Activated gamma-delta T cell treated with anti-CD3 and anti-CD28 coated beads, Interleukin-2, amount 50 U/mL, for 16 hours (primary cell): ENCODE results near the gene ZFP92.
"Not testable (repeated sequence)": the region's sequence is repeated elsewhere in the genome, so short reads cannot be mapped to it uniquely, and the experiment has no call there.

Experiments
- DNase-seq: peaks from one replicate; pipeline ENCODE4 v3.0.0-alpha.2; 2020; ENCODE audit warnings: low read depth

Gene ZFP92, protein sequence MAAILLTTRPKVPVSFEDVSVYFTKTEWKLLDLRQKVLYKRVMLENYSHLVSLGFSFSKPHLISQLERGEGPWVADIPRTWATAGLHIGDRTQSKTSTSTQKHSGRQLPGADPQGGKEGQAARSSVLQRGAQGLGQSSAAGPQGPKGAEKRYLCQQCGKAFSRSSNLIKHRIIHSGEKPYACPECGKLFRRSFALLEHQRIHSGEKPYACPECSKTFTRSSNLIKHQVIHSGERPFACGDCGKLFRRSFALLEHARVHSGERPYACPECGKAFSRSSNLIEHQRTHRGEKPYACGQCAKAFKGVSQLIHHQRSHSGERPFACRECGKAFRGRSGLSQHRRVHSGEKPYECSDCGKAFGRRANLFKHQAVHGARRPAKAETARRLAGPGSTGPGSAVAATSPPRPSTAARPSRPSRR

DNA sequence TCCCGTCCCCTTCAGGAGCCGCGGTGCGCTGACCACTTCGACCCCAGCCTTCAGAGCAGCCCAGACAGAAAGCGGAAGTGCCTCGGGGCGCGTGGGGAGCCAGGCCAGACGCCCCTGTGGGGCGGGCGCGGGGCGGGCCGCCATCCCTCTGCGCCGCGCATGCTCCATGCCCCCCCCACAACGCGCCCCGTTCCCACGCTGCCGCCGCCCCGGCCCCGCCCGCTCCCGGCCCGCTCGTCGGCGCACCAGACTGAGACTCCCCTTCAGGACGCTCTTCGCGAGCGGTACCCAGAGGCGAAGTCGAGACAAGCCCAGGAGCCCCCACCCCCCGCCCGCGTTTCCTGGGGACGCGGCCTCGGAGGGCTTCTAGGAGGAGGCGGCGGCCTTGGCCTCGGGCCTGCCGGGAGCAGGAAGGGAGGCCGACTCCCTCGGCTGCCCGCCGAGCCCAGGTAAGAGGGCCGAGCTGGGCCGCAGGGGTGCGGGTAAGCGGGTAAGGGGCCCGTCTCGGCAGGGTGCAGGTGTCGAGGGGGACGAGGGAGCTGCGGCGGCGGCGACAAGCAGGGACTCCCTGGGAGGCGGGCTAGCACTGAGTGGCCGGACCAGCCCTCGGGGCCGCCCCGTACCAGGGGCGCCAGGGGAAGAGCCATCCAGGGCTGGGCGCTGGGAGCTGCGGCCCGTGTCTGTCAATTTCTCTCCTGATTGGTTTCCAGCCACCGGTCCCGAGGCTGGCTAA, at the start of gene ZFP92:
ZFP92 (plus strand) TSS at position 218 of the 733 bp plus-strand sequence. CDS start 6,851 bp downstream, outside the sequence.
- DNase-seq: peak; percentile 12

GRCh38 chrX:153361781-153362397, 49.4 kb upstream of the ZFP92 start:
- DNase-seq: no peak

GRCh38 chrX:153365670-153366069, 45.6 kb upstream of the ZFP92 start:
- DNase-seq: no peak

DNA sequence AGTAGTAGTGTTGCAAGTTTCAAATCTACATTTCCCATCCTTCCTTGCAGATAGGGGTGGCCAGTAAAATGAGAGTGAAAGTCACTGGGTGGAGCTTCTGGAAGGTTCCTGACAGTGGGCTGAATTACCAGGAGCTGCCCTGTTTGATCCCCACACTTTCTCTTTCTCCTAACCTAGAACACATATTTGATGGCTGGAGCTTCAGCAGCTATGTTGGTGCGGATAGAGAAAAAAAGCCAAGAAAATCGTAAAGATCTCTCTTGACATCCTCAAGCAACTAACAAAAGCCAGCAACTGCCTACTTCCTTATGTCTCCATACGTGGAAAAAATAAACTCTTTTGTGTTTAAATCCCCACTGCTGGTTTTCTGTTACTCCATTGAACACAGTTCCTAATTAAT, 45.2 kb upstream of the ZFP92 start:
- DNase-seq: no peak

DNA sequence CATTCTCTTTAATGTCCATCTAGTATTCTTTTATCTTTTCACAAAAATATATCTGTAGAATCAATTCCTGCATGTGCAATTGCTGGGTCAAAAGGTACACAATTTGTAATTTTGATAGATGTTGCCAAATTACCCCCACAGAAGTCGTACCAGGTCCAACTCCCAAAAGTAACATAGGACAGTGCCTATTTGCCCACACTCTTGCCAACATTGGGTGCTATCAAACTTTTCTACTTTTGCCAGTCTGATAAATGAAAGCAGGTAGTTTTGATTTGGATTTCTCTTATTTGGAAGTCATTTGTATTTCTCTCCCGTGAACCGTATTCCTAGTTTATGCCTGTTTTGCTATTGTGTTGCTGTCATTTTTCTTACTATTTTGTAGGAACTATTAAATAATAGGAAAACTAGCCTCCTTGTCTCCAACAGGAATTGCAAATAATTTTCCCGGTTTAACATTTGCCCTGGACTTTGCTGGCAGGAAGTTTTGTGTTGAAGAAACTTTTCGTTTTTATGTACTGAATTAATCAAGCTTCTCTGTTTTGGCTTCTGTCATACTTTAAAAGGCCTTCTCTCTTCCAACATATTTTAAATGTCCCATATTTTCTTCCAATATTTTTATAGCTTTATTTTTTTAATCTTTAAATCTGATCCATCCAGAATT, 44.3 kb upstream of the ZFP92 start:
- no peak for DNase-seq

GRCh38 chrX:153370293-153371055, 40.8 kb upstream of the ZFP92 start:
- no peak for DNase-seq

- no peak for DNase-seq
Observed at GRCh38 chrX:153371256-153371655, 40.0 kb upstream of the ZFP92 start.

DNA sequence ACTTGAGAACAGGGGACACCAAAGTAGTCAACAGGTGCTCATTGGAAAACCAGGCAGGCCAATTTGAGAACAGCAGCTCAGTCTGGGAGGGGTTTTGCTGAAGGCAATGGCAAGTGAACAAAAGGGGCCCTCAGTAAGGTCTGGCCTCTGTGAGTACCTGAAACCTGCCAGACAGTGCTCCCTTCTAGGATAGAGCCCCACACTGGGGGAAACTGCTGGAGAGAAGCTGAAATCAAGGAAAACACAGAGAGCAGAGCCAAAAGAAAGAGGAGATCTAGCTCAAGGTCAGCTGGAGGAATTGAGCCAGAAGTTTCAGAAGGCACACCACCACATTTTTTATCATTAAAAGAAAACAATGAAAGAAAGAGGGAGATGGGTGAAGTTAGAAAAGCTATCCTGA, 38.3 kb upstream of the ZFP92 start:
- no peak for DNase-seq

DNA sequence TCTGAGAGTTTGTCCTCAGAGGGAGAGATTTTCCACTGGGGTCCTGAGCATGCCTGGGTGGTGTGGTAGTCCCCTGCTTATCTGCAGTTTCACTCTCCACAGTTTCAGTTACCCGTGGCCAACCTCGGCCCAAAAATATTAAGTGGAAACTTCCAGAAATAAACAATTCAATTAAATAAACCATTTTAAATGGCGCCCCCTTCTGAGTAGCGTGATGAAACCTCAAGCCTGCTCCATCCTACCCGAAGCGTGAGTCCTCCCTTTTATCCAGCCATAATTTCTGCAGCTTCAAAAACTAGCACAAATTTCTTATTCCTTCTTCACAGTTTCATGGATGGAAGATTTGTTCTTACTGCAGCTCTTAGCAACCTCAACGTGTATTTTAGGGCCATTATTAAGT, 36.8 kb upstream of the ZFP92 start:
- DNase-seq: no peak

DNA sequence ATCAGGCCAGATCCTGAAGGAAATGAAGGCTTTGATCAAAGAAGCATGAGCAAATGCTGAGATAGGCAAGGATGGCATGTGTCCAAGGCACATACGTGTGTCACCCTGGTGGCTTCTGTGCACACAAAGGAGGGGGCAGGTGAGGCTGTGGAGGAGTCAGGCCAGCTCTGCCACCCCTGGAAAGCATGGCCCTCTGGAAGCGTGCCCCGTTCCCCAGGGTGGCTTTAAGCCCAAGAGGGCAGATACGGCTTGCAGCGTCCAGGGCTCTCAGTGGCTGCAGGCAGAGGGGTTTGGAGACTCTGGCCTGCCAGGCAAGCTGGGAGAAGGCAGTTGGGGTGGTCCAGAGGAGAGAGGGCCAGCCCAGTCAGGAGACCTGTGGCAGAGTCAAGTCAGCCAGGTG, 35.7 kb upstream of the ZFP92 start:
- no peak for DNase-seq

DNA sequence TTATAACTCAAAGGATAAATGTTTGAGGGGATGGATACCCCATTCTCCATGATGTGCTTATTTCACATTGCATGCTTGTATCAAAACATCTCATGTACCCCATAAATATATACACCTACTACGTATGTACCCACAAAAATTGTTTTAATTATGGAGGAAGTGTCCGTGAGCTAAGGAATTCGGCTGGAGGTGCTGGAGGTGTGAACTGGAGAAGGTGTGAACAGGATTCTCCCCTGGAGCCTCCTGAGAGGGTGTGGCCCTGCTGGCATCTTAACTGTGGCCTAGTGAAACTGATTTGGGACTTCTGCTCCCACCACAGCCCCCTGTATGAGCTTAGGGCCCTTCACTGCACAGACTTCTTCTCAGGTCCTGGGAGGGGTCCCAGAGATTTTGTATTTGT, 33.5 kb upstream of the ZFP92 start:
- DNase-seq: no peak

- no peak for DNase-seq
Observed at GRCh38 chrX:153378607-153379006, 32.7 kb upstream of the ZFP92 start.

DNA sequence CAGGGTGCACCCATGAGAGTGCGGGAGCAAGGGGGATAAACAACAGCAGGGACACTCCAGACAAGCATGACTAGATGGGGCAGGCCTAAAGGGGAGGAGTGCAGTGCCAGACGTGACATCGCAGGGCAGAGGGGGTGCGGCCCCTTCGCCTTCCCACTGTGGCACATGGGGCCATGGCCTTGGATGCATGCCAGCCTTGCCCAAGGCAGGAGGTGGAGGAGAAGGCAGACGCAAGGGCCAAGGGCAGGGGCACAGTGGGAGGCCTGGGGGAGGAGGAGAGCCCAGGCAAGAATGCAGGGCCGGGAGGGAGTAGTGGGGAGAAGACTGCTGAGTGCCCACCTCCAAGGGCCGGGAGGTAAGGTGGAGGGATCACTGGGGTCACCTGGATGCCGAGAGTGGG, 31.8 kb upstream of the ZFP92 start:
- no peak for DNase-seq

GRCh38 chrX:153379971-153380581, 31.2 kb upstream of the ZFP92 start:
- DNase-seq: no peak

- DNase-seq: no peak
Observed at GRCh38 chrX:153380691-153381090, 30.6 kb upstream of the ZFP92 start.

- DNase-seq: no peak
Observed at GRCh38 chrX:153381684-153382532, 29.4 kb upstream of the ZFP92 start.

DNA sequence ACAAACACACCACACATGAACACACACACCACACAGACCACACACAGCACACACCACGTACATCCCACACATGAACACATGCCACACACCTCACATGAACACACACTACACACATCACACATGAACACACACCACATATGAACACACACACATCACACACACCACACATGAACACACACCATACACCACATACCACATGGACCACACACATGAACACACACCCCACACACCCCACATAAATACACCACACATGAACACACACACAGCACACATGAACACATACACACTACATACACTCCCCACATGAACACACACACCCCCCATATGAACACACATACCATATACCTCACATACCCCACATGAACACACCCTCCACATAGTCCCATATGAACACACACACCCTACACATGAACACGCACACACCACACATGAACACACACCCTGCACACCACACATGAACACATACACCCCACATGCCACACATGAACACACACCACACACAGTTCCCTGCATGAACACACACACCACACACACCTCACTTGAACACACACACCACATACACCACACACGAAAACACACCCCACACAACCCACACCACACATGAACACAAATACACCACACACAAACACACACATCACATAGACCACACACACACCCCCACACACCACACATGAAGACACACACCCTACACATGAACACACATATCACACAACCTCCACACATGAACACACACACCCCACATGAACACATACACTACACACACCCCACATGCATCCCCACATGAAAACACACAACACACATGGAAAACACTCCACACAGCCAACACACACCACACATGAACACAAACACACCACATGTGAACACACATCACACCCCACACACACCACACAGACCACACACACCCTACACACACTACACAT, 28.4 kb upstream of the ZFP92 start:
- no peak for DNase-seq

- DNase-seq: no peak
Observed at GRCh38 chrX:153384390-153384789, 26.9 kb upstream of the ZFP92 start.

DNA sequence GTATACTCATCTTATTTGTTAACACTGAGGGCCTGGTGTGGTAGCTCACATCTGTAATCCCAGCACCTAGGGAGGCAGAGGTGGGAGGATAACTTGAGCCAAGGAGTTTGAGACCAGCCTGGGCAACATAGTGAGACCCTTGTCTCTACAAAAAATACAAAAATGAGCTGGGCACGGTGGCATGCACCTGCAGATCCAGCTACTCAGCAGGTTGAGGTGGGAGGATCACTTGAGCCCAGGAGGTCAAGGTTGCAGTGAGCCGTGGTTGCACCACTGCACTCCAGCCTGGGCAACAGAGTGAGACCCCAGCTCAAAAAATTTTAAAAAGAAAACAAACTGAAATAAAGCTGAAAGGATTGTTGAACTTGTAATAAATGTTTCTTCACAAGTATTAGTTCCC, 26.3 kb upstream of the ZFP92 start:
- DNase-seq: not testable (repeated sequence)
